GM12801 (cell line): ENCODE results near the gene PSMD8.

Source experiments
- TF ChIP-seq, protein P1 (sequence below): IDR thresholded peaks from one replicate; pipeline ENCODE4 v1.5.1; 2011; ENCODE audit warnings: control low read depth; ENCODE audit not compliant: insufficient read length; ENCODE audit errors: extremely low read depth

Gene PSMD8

GRCh38 chr19:38374332-38375097, at the start of gene PSMD8:
TSS of gene PSMD8 (plus strand) at chr19:38374571. CDS start at chr19:38374602, 31 bp downstream.
- TF ChIP-seq, protein P1, sequence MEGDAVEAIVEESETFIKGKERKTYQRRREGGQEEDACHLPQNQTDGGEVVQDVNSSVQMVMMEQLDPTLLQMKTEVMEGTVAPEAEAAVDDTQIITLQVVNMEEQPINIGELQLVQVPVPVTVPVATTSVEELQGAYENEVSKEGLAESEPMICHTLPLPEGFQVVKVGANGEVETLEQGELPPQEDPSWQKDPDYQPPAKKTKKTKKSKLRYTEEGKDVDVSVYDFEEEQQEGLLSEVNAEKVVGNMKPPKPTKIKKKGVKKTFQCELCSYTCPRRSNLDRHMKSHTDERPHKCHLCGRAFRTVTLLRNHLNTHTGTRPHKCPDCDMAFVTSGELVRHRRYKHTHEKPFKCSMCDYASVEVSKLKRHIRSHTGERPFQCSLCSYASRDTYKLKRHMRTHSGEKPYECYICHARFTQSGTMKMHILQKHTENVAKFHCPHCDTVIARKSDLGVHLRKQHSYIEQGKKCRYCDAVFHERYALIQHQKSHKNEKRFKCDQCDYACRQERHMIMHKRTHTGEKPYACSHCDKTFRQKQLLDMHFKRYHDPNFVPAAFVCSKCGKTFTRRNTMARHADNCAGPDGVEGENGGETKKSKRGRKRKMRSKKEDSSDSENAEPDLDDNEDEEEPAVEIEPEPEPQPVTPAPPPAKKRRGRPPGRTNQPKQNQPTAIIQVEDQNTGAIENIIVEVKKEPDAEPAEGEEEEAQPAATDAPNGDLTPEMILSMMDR, result no peak

DNA sequence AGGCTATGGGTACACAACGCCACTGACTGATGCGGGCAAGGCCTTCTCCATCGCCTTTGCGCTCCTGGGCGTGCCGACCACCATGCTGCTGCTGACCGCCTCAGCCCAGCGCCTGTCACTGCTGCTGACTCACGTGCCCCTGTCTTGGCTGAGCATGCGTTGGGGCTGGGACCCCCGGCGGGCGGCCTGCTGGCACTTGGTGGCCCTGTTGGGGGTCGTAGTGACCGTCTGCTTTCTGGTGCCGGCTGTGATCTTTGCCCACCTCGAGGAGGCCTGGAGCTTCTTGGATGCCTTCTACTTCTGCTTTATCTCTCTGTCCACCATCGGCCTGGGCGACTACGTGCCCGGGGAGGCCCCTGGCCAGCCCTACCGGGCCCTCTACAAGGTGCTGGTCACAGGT, 47.8 kb upstream of the PSMD8 start:
- TF ChIP-seq, protein P1, result no peak

- TF ChIP-seq, protein P1, result no peak
Measured at GRCh38 chr19:38329651-38330050, 44.7 kb upstream of the PSMD8 start.

DNA sequence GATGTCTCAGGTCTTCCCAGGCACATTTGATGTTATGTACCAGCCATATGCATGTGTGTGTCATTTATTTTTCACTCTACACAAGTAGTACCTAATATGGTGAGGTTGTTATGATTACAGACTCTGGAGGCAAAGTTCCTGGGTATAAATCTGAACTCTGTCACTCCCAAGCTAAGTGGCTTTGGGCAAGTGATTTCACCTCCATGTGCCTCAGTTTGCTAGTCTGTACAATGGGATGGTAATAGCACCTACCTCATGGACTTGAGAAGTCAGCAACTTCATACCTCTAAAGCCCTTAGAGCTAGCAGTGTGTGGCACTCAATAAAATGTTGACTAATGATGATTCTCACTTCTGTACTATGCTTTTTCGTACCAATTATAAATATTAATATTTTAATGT, 42.6 kb upstream of the PSMD8 start:
- TF ChIP-seq, protein P1, result no peak

- TF ChIP-seq, protein P1, result no peak
Measured at GRCh38 chr19:38333245-38333644, 41.1 kb upstream of the PSMD8 start.

DNA sequence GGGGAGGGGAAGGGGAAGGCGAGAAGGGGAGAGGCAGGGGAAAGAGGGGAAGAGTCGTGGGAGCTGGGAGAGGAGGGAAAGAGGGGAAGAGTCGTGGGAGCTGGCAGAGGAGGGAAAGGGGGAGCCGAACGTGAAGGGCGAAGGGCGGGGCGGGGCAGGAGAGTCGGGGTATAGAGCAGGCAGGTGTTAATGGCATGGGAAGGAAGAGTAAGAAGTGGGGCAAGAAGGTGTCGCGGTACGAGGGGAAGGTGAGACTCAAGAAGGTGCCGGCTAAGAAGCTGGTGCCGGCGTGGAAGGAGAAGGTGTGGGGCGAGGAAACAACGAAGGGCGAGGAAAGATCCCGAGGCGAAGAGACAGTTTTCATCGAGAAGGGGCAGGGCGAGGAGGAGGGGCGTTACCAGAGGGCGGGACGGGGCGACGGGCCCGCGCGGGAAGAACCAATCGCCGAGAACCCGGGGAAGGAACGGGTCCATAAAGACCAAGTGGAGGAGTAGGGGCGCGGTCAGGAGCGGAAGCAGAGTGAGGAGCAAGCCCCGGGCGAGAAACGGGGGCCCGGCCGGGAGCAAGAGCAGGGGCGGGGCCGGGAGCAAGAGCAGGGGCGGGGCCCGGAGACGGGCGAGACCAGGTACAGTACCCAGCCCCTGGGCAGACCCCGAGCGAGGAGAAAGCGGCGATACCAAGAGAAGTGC, 38.3 kb upstream of the PSMD8 start:
- TF ChIP-seq, protein P1, result no peak

GRCh38 chr19:38336638-38337359, 37.6 kb upstream of the PSMD8 start:
- TF ChIP-seq, protein P1, result no peak
